Epithelial cell of umbilical artery (primary cell): ENCODE measurements around the gene TICAM1. TPM values are rescaled to one million over a fixed set of nuclear protein-coding genes. Genes with fewer than 3 reads are reported as not detected.

Experiments used
- total RNA-seq: library from RNA; depleted of rRNA; stranded (reverse); fragments of >200 nt; gene quantifications from 2 replicates; pipeline ENCODE4 v1.2.3, GENCODE V29; 2014

Gene TICAM1
- 3.0 and 3.9 TPM in 2 replicates for total RNA-seq

DNA sequence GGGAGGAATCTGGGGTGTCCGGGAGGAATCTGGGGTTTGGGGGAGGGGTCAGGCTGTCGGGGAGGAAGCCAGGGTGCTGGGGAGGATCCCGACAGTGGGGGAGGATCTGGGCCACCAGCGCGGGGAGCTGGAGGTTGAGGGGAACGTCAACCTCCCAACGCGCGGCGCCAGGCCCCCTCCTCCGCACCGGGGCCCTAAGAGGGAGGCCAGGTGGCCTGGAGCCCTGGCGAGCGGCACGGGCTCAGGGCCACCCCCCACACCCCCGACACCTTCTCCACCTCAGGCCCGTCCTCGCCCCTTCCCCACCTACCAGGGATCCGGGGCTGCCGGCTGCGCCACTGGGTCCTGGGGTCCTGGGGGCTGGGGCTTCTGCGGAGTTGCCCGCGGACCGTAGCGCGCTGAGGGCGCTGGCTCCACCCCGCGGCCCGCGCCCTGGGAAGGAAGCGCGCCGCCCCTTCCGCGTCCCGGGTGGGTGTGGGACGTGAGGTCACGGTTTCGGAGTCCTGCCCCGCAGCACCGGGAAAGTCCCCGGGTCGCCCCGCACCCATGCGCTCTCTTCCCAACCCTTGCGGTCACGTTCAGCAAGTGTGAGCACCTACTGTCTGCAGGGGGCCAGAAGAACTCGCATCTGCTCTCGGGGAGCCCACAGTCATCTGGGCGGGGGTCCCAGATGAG lies at the start of gene TICAM1:
Gene TICAM1 (minus strand): TSS at position 409 of the 675 bp plus-strand sequence. CDS start 13,335 bp downstream, outside the sequence.

DNA sequence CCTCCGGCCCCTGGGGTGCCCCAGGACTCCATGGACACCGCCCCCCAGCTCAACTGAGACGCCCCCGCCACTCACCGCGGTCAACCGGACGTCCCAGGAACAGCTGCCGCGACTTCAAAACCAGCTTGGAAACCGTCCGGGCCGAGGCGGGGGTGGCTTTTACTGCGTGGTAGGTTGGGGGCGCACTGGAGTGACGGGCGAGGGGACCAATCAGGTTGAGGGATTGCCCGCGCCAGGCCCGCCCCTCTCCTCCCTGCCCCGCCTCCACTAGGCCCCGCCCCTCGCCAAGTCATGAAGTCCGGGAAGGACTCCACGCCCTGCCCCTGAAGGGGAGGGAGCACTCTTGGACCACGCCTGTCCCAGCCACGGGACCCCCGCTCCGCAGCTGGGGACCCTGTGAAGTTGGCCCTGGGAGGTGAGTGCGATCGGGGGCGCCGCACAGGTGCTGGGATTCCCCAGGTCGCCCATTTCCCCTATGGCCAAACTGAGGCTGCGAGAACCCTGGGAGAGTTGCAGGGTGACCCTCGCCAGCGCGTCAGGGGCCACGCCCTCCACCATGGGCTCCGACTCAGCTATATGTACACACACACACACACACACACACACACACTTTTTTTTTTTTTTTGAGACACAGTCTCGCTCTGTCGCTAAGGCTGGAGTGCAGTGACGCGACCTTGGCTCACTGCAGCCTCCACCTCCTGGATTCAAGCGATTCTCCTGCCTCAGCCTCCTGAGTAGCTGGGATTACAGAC lies 36.2 kb upstream of the TICAM1 start, which contains the start of gene PLIN3:
Gene PLIN3 (minus strand): TSS at position 134 of the 752 bp plus-strand sequence. CDS start 6,273 bp downstream, outside the sequence.

DNA sequence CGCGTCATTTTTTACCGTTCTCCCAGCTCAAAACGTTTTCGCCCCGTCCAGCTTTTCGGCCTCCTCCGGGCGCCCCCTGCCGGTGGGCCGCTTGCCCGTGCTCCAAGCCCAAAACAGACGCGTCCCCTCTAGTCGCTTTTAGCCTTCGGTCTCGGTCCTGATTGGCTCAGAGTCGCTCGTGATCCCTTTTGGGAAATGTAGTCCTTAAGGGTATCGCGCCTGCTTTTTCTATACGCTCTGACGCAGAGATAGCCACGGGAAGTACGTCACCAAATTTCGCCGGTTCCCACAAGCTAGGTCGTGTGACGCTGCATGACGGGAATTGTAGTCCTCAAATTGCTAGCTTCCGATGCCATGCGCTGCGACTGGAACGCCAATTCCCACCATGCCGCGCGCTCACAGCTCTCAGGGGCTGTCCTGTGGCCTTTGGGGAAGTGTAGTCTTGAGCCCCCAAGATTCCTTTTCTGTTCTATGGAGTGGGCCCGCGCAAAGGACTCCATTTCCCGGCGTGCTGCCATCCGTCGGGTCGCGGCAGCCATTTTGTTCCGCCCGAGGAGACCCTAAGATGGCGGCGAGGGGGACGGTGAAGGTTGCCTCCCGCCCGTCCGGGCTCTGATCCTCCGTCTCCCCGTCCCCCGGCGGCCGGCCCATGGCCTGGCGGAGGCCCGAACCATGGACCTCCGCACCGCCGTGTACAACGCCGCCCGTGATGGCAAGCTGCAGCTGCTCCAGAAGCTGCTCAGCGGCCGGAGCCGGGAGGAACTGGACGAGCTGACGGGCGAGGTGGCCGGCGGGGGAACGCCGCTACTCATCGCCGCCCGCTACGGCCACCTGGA lies 40.1 kb downstream of the TICAM1 start, which contains the start of gene FEM1A:
Gene FEM1A (plus strand): TSS at position 552 of the 836 bp plus-strand sequence. CDS start 121 bp downstream, at position 673.

Other genes starting within 250 kb of the TICAM1 start
- gene TNFAIP8L1, start 192.2 kb downstream of the TICAM1 start, total RNA-seq, result 17.2 and 26.9 TPM in 2 replicates
- gene MYDGF, start 161.4 kb downstream of the TICAM1 start, total RNA-seq, result 196 and 312 TPM in 2 replicates
- 26.0 and 29.8 TPM in 2 replicates for gene DPP9, start 107.9 kb downstream of the TICAM1 start, total RNA-seq
- gene FEM1A, start 40.0 kb downstream of the TICAM1 start, total RNA-seq, result 18.1 and 18.2 TPM in 2 replicates
- 86.6 and 192 TPM in 2 replicates for gene PLIN3, start 36.0 kb upstream of the TICAM1 start, total RNA-seq
- gene ARRDC5, start 71.2 kb upstream of the TICAM1 start, total RNA-seq, result not detected in 2 replicates
- 42.6 and 71.7 TPM in 2 replicates for gene UHRF1, start 77.8 kb upstream of the TICAM1 start, total RNA-seq
- gene KDM4B, start 137.4 kb upstream of the TICAM1 start, total RNA-seq, result 7.6 and 10.1 TPM in 2 replicates